ENCODE data around the gene CENPN.

Gene CENPN

GRCh38 chr16:81018496-81018895, 11.5 kb downstream of the CENPN start:
- Histone ChIP-seq H2AFZ (ENCODE audit: low read length) (no peak overlapping the region), H3K9me2 (ENCODE audit: low read depth, low read length) (no peaks in the 10 kb centered on the region), H3K27ac (ENCODE audit: low read depth, low read length, poor library complexity, severe bottlenecking) (no peak overlapping the region), H3K9ac (ENCODE audit: low read length) (no peak overlapping the region), H3K36me3 (ENCODE audit: insufficient read depth, low read length) (peaks cover 98% of the 10 kb centered on the region), H3K27me3 (ENCODE audit: insufficient read depth, low read length) (no peaks in the 10 kb centered on the region), H3F3A (ENCODE audit: insufficient read depth, low read length) (no peaks in the 10 kb centered on the region), H3K4me2 (ENCODE audit: low read length) (no peak overlapping the region), H3K79me2 (ENCODE audit: insufficient read depth, low read length) (no peaks in the 10 kb centered on the region), H3K4me1 (ENCODE audit: insufficient read depth, low read length, severe bottlenecking) (no peaks in the 10 kb centered on the region), H4K20me1 (ENCODE audit: insufficient read depth, low read length) (no peaks in the 10 kb centered on the region), H3K4me3 (ENCODE audit: low read depth, low read length, poor library complexity, severe bottlenecking) (no peak overlapping the region), H3K9me3 (ENCODE audit: low read length) (no peaks in the 10 kb centered on the region)
- TF ChIP-seq CTCF (IDR thresholded peaks at IDR 0.05; ENCODE audit: low read length) (no peak), EZH2 (IDR thresholded peaks at IDR 0.05; ENCODE audit: borderline replicate concordance, low read length) (no peak)

- TF ChIP-seq CTCF (IDR thresholded peaks at IDR 0.05; ENCODE audit: low read length) (no peak), EZH2 (IDR thresholded peaks at IDR 0.05; ENCODE audit: borderline replicate concordance, low read length) (no peak)
- H4K20me1 ChIP-seq (ENCODE audit: insufficient read depth, low read length) = no peaks in the 10 kb centered on the region
- no peak overlapping the region for H3K27ac ChIP-seq (ENCODE audit: low read depth, low read length, poor library complexity, severe bottlenecking)
- no peaks in the 10 kb centered on the region for H3K79me2 ChIP-seq (ENCODE audit: insufficient read depth, low read length)
- H2AFZ ChIP-seq (ENCODE audit: low read length) = no peak overlapping the region
- no peaks in the 10 kb centered on the region for H3K4me1 ChIP-seq (ENCODE audit: insufficient read depth, low read length, severe bottlenecking)
- no peak overlapping the region for H3K4me2 ChIP-seq (ENCODE audit: low read length)
- H3K36me3 ChIP-seq (ENCODE audit: insufficient read depth, low read length) = peaks cover 75% of the 10 kb centered on the region
- H3F3A ChIP-seq (ENCODE audit: insufficient read depth, low read length) = no peaks in the 10 kb centered on the region
- no peaks in the 10 kb centered on the region for H3K9me3 ChIP-seq (ENCODE audit: low read length)
- no peaks in the 10 kb centered on the region for H3K9me2 ChIP-seq (ENCODE audit: low read depth, low read length)
- H3K4me3 ChIP-seq (ENCODE audit: low read depth, low read length, poor library complexity, severe bottlenecking) = no peak overlapping the region
- no peak overlapping the region for H3K9ac ChIP-seq (ENCODE audit: low read length)
- no peaks in the 10 kb centered on the region for H3K27me3 ChIP-seq (ENCODE audit: insufficient read depth, low read length)
These were observed 19.4 kb downstream of the CENPN start for GRCh38 chr16:81026429-81026828.

GRCh38 chr16:81029930-81030604, 23.1 kb downstream of the CENPN start:
- Histone ChIP-seq H3K9me3 (ENCODE audit: low read length) (no peaks in the 10 kb centered on the region), H3K4me2 (ENCODE audit: low read length) (no peak overlapping the region), H3K79me2 (ENCODE audit: insufficient read depth, low read length) (no peaks in the 10 kb centered on the region), H3K27ac (ENCODE audit: low read depth, low read length, poor library complexity, severe bottlenecking) (no peak overlapping the region), H3K9me2 (ENCODE audit: low read depth, low read length) (no peaks in the 10 kb centered on the region), H3K4me3 (ENCODE audit: low read depth, low read length, poor library complexity, severe bottlenecking) (no peak overlapping the region), H3F3A (ENCODE audit: insufficient read depth, low read length) (no peaks in the 10 kb centered on the region), H3K4me1 (ENCODE audit: insufficient read depth, low read length, severe bottlenecking) (no peaks in the 10 kb centered on the region), H3K27me3 (ENCODE audit: insufficient read depth, low read length) (no peaks in the 10 kb centered on the region), H4K20me1 (ENCODE audit: insufficient read depth, low read length) (no peaks in the 10 kb centered on the region), H3K36me3 (ENCODE audit: insufficient read depth, low read length) (peaks cover 45% of the 10 kb centered on the region), H2AFZ (ENCODE audit: low read length) (no peak overlapping the region), H3K9ac (ENCODE audit: low read length) (no peak overlapping the region)
- no peak for TF ChIP-seq CTCF (IDR thresholded peaks at IDR 0.05; ENCODE audit: low read length)
- no peak for TF ChIP-seq EZH2 (IDR thresholded peaks at IDR 0.05; ENCODE audit: borderline replicate concordance, low read length)
